ENCODE data around the gene FRS2.

Gene FRS2

DNA sequence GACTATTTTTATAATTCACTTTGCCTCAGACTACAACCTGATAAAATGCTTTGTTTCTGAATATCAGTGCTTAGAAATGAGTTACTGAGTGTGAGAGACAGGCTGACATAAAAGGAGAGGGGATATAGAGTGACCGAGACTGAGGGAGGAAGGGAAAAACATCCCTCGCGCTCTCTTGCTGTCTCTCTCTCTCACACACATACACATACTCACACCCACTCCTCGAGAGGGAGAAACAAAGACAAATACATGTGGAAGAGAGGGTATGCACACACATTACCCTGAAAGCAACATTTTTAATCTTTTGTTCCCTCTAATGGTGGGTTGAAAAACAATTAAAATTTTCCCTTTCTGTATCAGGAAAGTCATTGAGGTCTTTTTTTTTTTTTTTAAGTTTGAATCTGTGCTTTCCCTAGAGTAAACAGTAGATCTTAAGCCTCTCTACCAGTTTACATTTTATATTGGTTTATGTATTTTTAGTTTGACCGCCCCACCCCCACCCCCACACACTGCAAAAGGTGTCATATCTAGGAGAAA, 45.3 kb downstream of the FRS2 start:
- no peak overlapping the region for H3K4me2 ChIP-seq (ENCODE audit: low read length)
- H3K36me3 ChIP-seq (ENCODE audit: control insufficient read depth, insufficient read depth, low read length): no peaks in the 10 kb centered on the region
- H3K4me1 ChIP-seq: no peaks in the 10 kb centered on the region
- no peak overlapping the region for H2AFZ ChIP-seq
- no peak overlapping the region for H3K4me3 ChIP-seq (ENCODE audit: low read depth, low read length)
- no peak overlapping the region for H3K9ac ChIP-seq
- no peak overlapping the region for H3K27ac ChIP-seq
- TF ChIP-seq, protein P1, sequence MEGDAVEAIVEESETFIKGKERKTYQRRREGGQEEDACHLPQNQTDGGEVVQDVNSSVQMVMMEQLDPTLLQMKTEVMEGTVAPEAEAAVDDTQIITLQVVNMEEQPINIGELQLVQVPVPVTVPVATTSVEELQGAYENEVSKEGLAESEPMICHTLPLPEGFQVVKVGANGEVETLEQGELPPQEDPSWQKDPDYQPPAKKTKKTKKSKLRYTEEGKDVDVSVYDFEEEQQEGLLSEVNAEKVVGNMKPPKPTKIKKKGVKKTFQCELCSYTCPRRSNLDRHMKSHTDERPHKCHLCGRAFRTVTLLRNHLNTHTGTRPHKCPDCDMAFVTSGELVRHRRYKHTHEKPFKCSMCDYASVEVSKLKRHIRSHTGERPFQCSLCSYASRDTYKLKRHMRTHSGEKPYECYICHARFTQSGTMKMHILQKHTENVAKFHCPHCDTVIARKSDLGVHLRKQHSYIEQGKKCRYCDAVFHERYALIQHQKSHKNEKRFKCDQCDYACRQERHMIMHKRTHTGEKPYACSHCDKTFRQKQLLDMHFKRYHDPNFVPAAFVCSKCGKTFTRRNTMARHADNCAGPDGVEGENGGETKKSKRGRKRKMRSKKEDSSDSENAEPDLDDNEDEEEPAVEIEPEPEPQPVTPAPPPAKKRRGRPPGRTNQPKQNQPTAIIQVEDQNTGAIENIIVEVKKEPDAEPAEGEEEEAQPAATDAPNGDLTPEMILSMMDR (IDR thresholded peaks at IDR 0.05): no peak
- no peaks in the 10 kb centered on the region for H3K9me3 ChIP-seq (ENCODE audit: control insufficient read depth, low read length)
- H3K79me2 ChIP-seq: peaks cover 38% of the 10 kb centered on the region
- H3K27me3 ChIP-seq (ENCODE audit: control insufficient read depth, insufficient read depth, low read length): no peaks in the 10 kb centered on the region

DNA sequence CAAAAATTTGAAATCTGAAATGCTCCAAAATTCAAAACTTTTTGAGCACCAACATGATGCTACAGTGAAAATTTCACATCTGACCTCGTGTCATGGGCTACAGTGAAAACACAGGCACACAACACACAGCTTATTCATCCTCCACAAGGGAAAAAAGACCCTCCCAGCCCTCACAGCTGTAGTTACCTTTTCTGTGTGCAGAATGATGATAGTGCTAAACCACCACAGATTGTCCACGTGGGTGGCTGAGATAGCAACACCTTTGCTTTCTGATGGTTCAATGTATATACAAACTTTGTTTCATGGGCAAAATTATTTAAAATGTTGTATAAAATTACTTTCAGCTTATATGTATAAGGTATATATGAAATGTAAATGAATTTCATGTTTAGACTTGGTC, 46.8 kb downstream of the FRS2 start:
- H3K27ac ChIP-seq: no peak overlapping the region
- no peaks in the 10 kb centered on the region for H3K9me3 ChIP-seq (ENCODE audit: control insufficient read depth, low read length)
- no peak overlapping the region for H2AFZ ChIP-seq
- TF ChIP-seq, protein P1 (IDR thresholded peaks at IDR 0.05): no peak
- peaks cover 49% of the 10 kb centered on the region for H3K79me2 ChIP-seq
- no peaks in the 10 kb centered on the region for H3K4me1 ChIP-seq
- no peaks in the 10 kb centered on the region for H3K36me3 ChIP-seq (ENCODE audit: control insufficient read depth, insufficient read depth, low read length)
- H3K9ac ChIP-seq: no peak overlapping the region
- H3K4me3 ChIP-seq (ENCODE audit: low read depth, low read length): no peak overlapping the region
- H3K4me2 ChIP-seq (ENCODE audit: low read length): no peak overlapping the region
- no peaks in the 10 kb centered on the region for H3K27me3 ChIP-seq (ENCODE audit: control insufficient read depth, insufficient read depth, low read length)

DNA sequence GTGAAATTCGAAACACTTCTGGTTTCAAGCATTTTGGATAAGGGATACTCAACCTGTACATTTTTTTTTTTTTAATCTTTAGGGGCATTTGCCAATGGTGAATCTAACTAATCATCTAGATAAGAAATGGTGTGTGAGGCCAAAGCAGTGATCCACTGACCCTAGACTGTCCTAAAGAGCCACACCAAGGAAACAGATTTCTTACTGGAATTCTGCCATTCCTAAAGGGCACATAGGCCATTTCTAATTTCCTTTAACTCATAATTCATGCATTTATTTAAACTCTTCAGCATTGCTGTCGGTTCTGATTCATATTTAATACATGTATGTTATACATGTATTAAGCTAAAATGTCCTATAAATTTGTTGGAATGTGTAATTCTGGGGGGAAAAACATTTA, 47.2 kb downstream of the FRS2 start:
- H3K4me2 ChIP-seq (ENCODE audit: low read length): no peak overlapping the region
- H3K9ac ChIP-seq: no peak overlapping the region
- H2AFZ ChIP-seq: no peak overlapping the region
- TF ChIP-seq, protein P1 (IDR thresholded peaks at IDR 0.05): no peak
- no peak overlapping the region for H3K4me3 ChIP-seq (ENCODE audit: low read depth, low read length)
- no peaks in the 10 kb centered on the region for H3K27me3 ChIP-seq (ENCODE audit: control insufficient read depth, insufficient read depth, low read length)
- H3K27ac ChIP-seq: no peak overlapping the region
- no peaks in the 10 kb centered on the region for H3K9me3 ChIP-seq (ENCODE audit: control insufficient read depth, low read length)
- H3K4me1 ChIP-seq: no peaks in the 10 kb centered on the region
- H3K36me3 ChIP-seq (ENCODE audit: control insufficient read depth, insufficient read depth, low read length): no peaks in the 10 kb centered on the region
- peaks cover 52% of the 10 kb centered on the region for H3K79me2 ChIP-seq

DNA sequence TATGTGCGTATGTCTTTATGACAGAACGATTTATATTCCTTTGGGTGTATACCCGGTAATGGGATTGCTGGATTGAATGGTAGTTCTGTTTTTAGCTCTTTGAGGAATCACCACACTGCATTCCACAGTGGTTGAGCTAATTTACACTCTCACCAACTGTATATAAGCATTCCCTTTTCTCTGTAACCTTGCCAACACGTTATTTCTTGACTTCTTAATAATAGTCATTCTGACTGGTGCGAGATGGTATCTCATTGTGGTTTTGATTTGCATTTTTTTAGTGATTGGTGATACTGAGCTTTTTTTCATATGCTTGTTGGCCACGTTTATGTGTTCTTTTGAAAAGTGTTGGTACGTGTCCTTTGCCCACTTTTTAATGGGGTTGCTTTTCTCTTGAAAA, 49.7 kb downstream of the FRS2 start:
- Histone ChIP-seq H3K27me3 (ENCODE audit: control insufficient read depth, insufficient read depth, low read length) (no peaks in the 10 kb centered on the region), H3K9me3 (ENCODE audit: control insufficient read depth, low read length) (no peaks in the 10 kb centered on the region), H3K9ac (no peak overlapping the region), H3K27ac (no peak overlapping the region), H3K79me2 (peaks cover 65% of the 10 kb centered on the region), H3K4me2 (ENCODE audit: low read length) (no peak overlapping the region), H3K4me1 (no peaks in the 10 kb centered on the region), H3K36me3 (ENCODE audit: control insufficient read depth, insufficient read depth, low read length) (no peaks in the 10 kb centered on the region), H3K4me3 (ENCODE audit: low read depth, low read length) (no peak overlapping the region), H2AFZ (no peak overlapping the region)
- TF ChIP-seq, protein P1 (IDR thresholded peaks at IDR 0.05): no peak

Data from parathyroid adenoma (tissue), 2 donors.